ENCODE measurements around the gene CDCA3. TPM values are rescaled to one million over a fixed set of nuclear protein-coding genes. Genes with fewer than 3 reads are reported as not detected.
"Not testable (repeated sequence)": the region's sequence is repeated elsewhere in the genome, so short reads cannot be mapped to it uniquely, and the experiment has no call there.

CDCA3 gene
- total RNA-seq, 1 experiment from 2014 or later = 61.8 TPM

DNA sequence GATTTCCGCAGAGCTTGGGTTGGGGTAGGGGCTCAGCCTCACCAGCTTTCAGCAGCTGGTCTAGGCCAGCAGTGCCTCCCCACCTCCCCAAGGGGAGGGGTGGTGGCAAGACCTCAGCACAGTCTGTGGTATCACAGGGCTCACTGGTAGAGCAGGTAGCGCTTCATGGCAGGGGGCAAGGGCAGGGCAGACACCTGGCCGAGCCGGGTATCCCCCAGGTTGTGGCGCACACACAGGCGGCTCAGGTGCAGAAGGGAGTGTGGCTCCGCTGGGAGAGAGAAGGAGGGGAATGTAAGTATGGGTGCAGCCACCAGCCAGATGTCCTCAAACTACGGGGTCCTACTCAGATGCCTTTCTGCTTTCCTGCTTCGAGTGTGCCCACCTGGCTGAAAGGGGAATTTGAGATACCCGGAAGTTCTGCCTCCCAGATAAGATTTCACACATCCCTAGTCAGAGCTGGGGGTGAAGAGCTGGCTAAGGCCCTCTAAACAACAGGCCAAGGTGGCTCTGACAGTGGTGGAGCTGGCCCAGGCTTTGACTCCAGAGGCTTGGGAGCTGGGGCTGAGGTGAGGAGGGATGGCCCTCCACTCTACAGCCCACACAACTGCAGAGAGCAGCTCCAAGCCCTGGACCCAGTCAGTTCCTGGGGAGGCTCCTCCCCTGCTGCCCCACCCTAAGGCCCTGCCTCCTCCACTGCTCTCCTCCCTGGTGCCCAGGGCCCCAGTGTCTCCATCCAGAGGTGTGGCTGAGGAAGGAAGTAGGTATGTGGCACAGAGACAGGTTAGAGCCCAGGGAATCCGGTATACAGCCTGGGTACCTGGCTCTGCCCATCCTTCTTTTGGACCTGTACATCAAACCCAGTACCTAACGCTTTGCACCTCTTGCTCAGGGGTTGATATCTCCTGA, 20.2 kb upstream of the CDCA3 start:
- no peaks in the 10 kb centered on the region for H3K9me3 Mint-ChIP-seq
- peak overlapping the region; percentile 96 for H3K27ac Mint-ChIP-seq
- DNase-seq (ENCODE audit: low spot score) (no peak), ATAC-seq (no peak)
- H3K27me3 Mint-ChIP-seq (ENCODE audit: low read depth) = no peaks in the 10 kb centered on the region
- peak overlapping the region; percentile 89 for H3K4me3 Mint-ChIP-seq
- peaks cover 52% of the 10 kb centered on the region for H3K4me1 Mint-ChIP-seq
- H3K36me3 Mint-ChIP-seq = peaks cover 40% of the 10 kb centered on the region
- ChIA-PET CTCF (interaction anchor here (0.7 to 8.5 kb wide), 18 partner anchors 11 to 317 kb away, joined by 4 to 181 read pairs (median 18); partner anchors contain the start of genes C12orf57, CDCA3, ENO2 and LRRC23), POLR2A (interaction anchor here (0.7 to 3.3 kb wide), 8 partner anchors 8 to 91 kb away, joined by 3 to 38 read pairs (median 10); partner anchors contain the start of genes C12orf57 and RNU7-1)
- TF ChIP-seq, protein P1, sequence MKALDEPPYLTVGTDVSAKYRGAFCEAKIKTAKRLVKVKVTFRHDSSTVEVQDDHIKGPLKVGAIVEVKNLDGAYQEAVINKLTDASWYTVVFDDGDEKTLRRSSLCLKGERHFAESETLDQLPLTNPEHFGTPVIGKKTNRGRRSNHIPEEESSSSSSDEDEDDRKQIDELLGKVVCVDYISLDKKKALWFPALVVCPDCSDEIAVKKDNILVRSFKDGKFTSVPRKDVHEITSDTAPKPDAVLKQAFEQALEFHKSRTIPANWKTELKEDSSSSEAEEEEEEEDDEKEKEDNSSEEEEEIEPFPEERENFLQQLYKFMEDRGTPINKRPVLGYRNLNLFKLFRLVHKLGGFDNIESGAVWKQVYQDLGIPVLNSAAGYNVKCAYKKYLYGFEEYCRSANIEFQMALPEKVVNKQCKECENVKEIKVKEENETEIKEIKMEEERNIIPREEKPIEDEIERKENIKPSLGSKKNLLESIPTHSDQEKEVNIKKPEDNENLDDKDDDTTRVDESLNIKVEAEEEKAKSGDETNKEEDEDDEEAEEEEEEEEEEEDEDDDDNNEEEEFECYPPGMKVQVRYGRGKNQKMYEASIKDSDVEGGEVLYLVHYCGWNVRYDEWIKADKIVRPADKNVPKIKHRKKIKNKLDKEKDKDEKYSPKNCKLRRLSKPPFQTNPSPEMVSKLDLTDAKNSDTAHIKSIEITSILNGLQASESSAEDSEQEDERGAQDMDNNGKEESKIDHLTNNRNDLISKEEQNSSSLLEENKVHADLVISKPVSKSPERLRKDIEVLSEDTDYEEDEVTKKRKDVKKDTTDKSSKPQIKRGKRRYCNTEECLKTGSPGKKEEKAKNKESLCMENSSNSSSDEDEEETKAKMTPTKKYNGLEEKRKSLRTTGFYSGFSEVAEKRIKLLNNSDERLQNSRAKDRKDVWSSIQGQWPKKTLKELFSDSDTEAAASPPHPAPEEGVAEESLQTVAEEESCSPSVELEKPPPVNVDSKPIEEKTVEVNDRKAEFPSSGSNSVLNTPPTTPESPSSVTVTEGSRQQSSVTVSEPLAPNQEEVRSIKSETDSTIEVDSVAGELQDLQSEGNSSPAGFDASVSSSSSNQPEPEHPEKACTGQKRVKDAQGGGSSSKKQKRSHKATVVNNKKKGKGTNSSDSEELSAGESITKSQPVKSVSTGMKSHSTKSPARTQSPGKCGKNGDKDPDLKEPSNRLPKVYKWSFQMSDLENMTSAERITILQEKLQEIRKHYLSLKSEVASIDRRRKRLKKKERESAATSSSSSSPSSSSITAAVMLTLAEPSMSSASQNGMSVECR (CRISPR knock-in tag; IDR thresholded peaks at IDR 0.05; ENCODE audit: borderline replicate concordance) = 0 out of 2 replicates have a peak, but pooled peaks have one; percentile 14
- TF ChIP-seq NFE2L1 (CRISPR knock-in tag; IDR thresholded peaks at IDR 0.05) (0 out of 2 replicates have a peak, but pooled peaks have one; percentile 48), TEAD1 (CRISPR knock-in tag; IDR thresholded peaks at IDR 0.05) (0 out of 2 replicates have a peak, but pooled peaks have one; percentile 1), NFATC4 (CRISPR knock-in tag; IDR thresholded peaks at IDR 0.05) (peak; percentile 24; the same call in 1 of the 2 replicates), KAT7 (CRISPR knock-in tag; IDR thresholded peaks at IDR 0.05; ENCODE audit: borderline replicate concordance) (no peak)
- TF ChIP-seq, protein P2, sequence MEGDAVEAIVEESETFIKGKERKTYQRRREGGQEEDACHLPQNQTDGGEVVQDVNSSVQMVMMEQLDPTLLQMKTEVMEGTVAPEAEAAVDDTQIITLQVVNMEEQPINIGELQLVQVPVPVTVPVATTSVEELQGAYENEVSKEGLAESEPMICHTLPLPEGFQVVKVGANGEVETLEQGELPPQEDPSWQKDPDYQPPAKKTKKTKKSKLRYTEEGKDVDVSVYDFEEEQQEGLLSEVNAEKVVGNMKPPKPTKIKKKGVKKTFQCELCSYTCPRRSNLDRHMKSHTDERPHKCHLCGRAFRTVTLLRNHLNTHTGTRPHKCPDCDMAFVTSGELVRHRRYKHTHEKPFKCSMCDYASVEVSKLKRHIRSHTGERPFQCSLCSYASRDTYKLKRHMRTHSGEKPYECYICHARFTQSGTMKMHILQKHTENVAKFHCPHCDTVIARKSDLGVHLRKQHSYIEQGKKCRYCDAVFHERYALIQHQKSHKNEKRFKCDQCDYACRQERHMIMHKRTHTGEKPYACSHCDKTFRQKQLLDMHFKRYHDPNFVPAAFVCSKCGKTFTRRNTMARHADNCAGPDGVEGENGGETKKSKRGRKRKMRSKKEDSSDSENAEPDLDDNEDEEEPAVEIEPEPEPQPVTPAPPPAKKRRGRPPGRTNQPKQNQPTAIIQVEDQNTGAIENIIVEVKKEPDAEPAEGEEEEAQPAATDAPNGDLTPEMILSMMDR (IDR thresholded peaks at IDR 0.05) = no peak
- TF ChIP-seq, protein P3, sequence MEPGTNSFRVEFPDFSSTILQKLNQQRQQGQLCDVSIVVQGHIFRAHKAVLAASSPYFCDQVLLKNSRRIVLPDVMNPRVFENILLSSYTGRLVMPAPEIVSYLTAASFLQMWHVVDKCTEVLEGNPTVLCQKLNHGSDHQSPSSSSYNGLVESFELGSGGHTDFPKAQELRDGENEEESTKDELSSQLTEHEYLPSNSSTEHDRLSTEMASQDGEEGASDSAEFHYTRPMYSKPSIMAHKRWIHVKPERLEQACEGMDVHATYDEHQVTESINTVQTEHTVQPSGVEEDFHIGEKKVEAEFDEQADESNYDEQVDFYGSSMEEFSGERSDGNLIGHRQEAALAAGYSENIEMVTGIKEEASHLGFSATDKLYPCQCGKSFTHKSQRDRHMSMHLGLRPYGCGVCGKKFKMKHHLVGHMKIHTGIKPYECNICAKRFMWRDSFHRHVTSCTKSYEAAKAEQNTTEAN (CRISPR knock-in tag; IDR thresholded peaks at IDR 0.05) = 0 out of 2 replicates have a peak, but pooled peaks have one; percentile 11
- TF ChIP-seq, protein P4, sequence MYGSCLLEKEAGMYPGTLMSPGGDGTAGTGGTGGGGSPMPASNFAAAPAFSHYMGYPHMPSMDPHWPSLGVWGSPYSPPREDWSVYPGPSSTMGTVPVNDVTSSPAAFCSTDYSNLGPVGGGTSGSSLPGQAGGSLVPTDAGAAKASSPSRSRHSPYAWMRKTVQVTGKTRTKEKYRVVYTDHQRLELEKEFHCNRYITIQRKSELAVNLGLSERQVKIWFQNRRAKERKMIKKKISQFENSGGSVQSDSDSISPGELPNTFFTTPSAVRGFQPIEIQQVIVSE (CRISPR knock-in tag; IDR thresholded peaks at IDR 0.05; ENCODE audit: borderline replicate concordance) = no peak

DNA sequence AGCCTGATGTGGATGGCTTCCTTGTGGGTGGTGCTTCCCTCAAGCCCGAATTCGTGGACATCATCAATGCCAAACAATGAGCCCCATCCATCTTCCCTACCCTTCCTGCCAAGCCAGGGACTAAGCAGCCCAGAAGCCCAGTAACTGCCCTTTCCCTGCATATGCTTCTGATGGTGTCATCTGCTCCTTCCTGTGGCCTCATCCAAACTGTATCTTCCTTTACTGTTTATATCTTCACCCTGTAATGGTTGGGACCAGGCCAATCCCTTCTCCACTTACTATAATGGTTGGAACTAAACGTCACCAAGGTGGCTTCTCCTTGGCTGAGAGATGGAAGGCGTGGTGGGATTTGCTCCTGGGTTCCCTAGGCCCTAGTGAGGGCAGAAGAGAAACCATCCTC, 19.2 kb upstream of the CDCA3 start:
- Mint-ChIP-seq H3K27ac (peak overlapping the region; percentile 96), H3K36me3 (peaks cover 43% of the 10 kb centered on the region), H3K4me3 (peak overlapping the region; percentile 89), H3K4me1 (peaks cover 62% of the 10 kb centered on the region)
- not testable (repeated sequence) for H3K27me3 Mint-ChIP-seq (ENCODE audit: low read depth); H3K9me3 Mint-ChIP-seq; DNase-seq (ENCODE audit: low spot score); ATAC-seq
- ChIA-PET POLR2A (interaction anchor here (2.7 to 3.3 kb wide), 2 partner anchors 55 to 73 kb away, joined by 15 to 33 read pairs; partner anchors contain the start of genes C12orf57 and RNU7-1), CTCF (interaction anchor here (1.1 to 8.5 kb wide), 8 partner anchors 17 to 69 kb away, joined by 3 to 181 read pairs (median 27); partner anchors contain the start of genes CDCA3, ENO2, GPR162 and LRRC23)
